ENCODE data around the gene PUS10.
"Not testable (repeated sequence)": the region's sequence is repeated elsewhere in the genome, so short reads cannot be mapped to it uniquely, and the experiment has no call there.

Gene PUS10

DNA sequence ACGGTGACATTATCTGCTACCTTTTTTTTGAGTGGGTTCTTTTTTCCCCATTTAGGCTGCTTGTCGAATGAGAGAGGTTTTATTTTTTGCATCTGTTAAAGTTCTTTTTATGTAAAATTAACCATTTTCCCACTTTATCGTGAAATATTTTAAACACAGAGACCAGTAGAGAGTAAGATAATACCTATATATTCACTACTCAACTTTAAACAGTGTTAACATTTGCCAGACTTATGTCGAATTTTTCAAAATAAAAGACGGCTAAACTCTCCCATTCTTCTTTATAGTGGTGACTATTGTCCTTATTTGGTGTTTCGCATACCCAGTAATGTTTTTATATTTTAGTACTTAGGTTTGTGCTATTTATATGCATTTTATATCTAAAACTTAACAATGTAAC is 743 bp upstream of the PUS10 start:
- peaks cover 22% of the 10 kb centered on the region for H3K36me3 Mint-ChIP-seq
- no peak for ATAC-seq
- no peak overlapping the region for H3K27ac Mint-ChIP-seq
- no peaks in the 10 kb centered on the region for H3K9me3 Mint-ChIP-seq
- H3K4me1 Mint-ChIP-seq, result peaks cover 42% of the 10 kb centered on the region
- H3K27me3 Mint-ChIP-seq, result no peaks in the 10 kb centered on the region
- peak overlapping the region; percentile 95 for H3K4me3 Mint-ChIP-seq

DNA sequence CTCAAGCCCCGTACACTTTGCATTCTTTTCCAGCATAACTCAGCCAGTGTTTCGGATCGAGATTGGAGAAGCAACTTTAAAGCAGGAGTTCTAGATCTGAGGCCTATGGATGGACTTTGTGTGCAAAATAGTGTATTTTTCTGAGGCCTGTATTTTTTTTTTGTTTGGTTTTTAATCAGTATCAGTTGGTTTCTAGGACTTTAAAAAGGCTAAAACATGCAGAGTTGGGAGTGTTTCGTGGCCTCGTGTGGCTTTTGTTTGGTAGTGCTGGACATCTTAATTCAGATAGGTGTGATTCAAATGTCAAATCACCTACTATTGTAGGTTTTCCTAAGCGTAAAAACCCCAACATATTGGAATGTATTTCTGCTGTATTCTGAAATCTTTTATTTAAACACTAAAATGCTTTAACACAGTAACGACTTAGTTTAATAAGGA is 282 bp upstream of the PUS10 start:
- Mint-ChIP-seq H3K4me3 (peak overlapping the region; percentile 95), H3K27me3 (no peaks in the 10 kb centered on the region), H3K36me3 (peaks cover 17% of the 10 kb centered on the region), H3K4me1 (peaks cover 39% of the 10 kb centered on the region), H3K9me3 (no peaks in the 10 kb centered on the region), H3K27ac (peak overlapping the region; percentile 92)
- no peak for ATAC-seq

DNA sequence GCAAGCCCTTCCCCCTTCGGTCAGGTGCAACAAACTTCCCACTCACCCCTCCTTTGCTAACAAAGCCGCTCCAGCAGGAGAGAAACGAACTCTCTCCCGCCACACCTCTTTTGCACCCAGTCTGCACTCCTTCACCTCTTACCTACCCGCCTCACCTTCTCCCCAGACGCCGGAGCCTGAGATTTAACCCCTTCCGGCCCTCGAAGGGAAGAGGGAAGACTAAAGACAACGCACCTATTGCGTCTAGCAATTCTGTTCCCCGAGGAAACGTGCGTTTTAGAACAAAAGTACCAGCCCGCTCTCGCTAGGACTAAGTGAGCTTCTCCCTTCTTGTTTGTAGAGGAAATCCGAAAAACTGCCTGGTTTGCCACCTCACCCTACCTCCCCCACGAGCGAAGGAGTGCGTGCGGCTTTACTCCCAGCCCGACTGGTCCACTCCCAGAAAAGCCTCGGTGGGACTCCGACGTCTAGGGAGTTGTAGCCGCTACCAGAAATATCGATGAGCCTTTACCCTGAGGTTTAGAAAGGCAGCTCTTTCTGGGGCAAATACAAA is 976 bp downstream of the PUS10 start:
- H3K27ac Mint-ChIP-seq, result peak overlapping the region; percentile 92
- peaks cover 13% of the 10 kb centered on the region for H3K36me3 Mint-ChIP-seq
- no peaks in the 10 kb centered on the region for H3K27me3 Mint-ChIP-seq
- peaks cover 40% of the 10 kb centered on the region for H3K4me1 Mint-ChIP-seq
- peak; percentile 81 for ATAC-seq
- H3K9me3 Mint-ChIP-seq, result no peaks in the 10 kb centered on the region
- peak overlapping the region; percentile 95 for H3K4me3 Mint-ChIP-seq

DNA sequence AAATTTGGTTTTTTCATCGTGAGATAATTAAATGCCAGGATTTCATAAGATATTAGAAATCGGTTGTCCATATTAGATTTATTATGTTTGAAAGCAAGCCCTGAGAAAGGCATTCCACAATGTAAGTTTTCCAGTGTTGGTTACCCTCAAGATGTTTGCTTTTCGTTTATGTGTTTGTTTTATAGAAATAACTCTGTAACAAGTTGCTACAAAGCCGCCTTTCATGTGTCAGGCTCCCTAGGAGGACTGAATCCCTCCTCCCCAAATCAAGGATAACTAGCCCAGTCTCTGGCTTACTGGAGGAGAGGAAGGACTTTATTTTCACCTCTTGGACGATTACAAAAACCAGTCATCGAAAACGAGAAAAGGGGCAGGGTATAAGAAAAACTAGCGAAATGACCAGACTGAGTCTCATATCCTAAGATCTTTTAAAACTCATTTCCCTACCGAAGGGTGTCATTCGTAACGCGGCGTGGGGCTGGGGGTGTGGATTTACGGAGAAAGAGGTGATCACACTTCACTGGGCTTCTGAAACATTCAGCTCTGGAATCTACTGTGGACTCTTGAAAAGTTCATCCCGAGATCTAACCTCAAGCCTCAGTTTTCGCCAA is 1.6 kb downstream of the PUS10 start:
- no peaks in the 10 kb centered on the region for H3K27me3 Mint-ChIP-seq
- peak overlapping the region; percentile 92 for H3K27ac Mint-ChIP-seq
- peak overlapping the region; percentile 95 for H3K4me3 Mint-ChIP-seq
- no peaks in the 10 kb centered on the region for H3K9me3 Mint-ChIP-seq
- H3K36me3 Mint-ChIP-seq, result peaks cover 7% of the 10 kb centered on the region
- peaks cover 35% of the 10 kb centered on the region for H3K4me1 Mint-ChIP-seq
- peak; percentile 56 for ATAC-seq

DNA sequence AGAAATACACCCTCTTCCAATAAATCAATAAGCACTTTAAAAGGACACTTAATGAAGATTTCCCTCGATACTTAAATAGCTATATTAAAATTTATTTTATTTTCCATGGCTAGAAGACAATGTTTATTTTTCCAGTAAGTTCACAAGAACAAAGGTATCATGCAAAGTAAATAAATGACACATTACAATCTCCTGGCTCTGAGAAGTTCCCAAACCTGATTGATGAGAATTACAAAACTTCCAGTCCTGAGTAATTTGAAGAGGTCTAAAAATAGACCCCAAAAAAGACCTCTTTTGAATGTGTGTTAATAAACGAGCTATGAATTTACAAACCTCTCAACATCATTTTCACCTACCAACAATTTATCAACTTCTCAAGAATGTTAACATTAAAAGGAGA is 2.1 kb downstream of the PUS10 start:
- H3K9me3 Mint-ChIP-seq, result no peaks in the 10 kb centered on the region
- peak overlapping the region; percentile 95 for H3K4me3 Mint-ChIP-seq
- no peaks in the 10 kb centered on the region for H3K27me3 Mint-ChIP-seq
- peaks cover 2% of the 10 kb centered on the region for H3K36me3 Mint-ChIP-seq
- no peak for ATAC-seq
- H3K4me1 Mint-ChIP-seq, result peaks cover 34% of the 10 kb centered on the region
- peak overlapping the region; percentile 92 for H3K27ac Mint-ChIP-seq

DNA sequence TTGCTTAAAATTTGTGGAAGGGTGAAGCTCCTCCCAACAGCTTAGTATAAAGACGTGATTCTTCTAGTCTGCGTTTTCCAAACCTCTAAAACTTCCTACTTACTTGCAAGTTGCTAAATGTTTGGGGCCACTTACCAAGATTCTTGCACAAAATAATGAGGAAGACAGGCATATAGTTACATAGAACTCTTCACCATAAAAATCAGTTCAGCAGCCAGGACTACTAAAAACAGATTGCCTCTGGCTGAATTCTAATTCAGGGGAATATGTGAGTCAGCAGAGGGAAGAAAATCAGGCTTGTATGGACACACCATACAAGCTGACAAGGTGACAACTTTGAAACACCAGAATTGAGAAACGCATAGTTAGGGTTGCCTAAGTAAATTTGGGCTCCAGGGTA is 3.3 kb downstream of the PUS10 start:
- H3K4me1 Mint-ChIP-seq, result peaks cover 31% of the 10 kb centered on the region
- no peak overlapping the region for H3K27ac Mint-ChIP-seq
- no peak for ATAC-seq
- H3K36me3 Mint-ChIP-seq, result no peaks in the 10 kb centered on the region
- no peak overlapping the region for H3K4me3 Mint-ChIP-seq
- H3K27me3 Mint-ChIP-seq, result no peaks in the 10 kb centered on the region
- H3K9me3 Mint-ChIP-seq, result no peaks in the 10 kb centered on the region

DNA sequence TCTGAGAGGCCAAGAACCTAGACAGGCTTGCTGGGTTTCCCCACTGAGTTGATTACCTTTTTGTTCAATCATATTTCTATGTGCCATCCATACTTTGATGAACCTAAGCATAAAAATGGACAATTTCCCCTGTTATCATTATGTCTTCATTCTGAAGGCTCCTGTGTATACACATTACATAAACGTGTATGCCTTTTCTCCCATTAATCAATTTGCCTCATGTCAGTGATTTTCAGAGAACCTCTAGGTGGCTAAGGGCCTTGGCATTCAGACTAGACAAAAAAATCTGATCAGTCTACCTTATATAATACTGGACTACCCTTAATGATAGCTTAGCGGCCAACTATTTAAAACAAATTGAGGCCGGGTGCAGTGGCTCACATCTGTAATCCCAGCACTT is 4.7 kb downstream of the PUS10 start:
- no peak overlapping the region for H3K4me3 Mint-ChIP-seq
- H3K4me1 Mint-ChIP-seq, result peaks cover 18% of the 10 kb centered on the region
- no peaks in the 10 kb centered on the region for H3K36me3 Mint-ChIP-seq
- ATAC-seq, result no peak
- H3K27ac Mint-ChIP-seq, result peak overlapping the region; percentile 51
- H3K9me3 Mint-ChIP-seq, result no peaks in the 10 kb centered on the region
- no peaks in the 10 kb centered on the region for H3K27me3 Mint-ChIP-seq

DNA sequence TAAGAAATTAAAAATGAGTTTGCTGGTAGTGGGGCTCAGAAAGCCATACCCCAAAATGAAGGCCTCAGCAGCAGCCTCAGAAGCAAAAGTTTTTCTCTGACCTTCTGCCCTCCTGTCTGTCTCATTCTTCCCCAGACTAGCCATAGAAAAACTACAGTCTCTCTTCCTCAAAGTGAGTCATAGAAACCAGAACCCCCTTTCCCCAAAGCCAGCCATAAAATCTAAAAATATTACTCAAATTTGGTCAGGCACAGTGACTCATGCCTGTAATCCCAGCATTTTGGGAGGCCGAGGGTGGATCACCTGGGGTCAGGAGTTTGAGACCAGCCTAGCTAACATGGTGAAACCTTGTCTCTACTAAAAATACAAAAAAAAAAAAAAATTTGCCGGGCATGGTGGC is 5.8 kb downstream of the PUS10 start:
- not testable (repeated sequence) for H3K36me3 Mint-ChIP-seq, H3K9me3 Mint-ChIP-seq

DNA sequence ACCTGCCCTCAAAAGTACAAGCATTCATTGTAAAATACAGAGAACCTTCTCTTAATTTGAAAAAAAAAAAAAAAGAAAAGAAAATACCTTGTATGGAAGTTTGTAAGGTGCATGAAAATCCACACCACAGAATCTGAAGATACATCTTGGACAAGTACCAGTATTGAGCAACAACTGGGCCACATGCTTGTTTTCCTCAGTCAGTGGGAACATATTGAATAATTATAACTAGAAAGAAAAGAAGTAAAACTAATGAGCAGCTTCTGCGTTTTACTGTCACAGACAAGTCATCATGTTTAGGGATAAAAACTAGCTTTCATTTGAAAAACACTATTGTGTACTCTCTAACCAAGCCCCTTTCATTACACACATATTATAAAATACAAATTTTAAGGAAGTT is 6.4 kb downstream of the PUS10 start:
- no peak for ATAC-seq
- H3K36me3 Mint-ChIP-seq, result peaks cover 4% of the 10 kb centered on the region
- no peaks in the 10 kb centered on the region for H3K27me3 Mint-ChIP-seq
- peaks cover 14% of the 10 kb centered on the region for H3K4me1 Mint-ChIP-seq
- no peaks in the 10 kb centered on the region for H3K9me3 Mint-ChIP-seq
- no peak overlapping the region for H3K27ac Mint-ChIP-seq
- H3K4me3 Mint-ChIP-seq, result no peak overlapping the region

More for the DNA sequence above, 5.8 kb downstream of the PUS10 start:
- H3K4me3 Mint-ChIP-seq, H3K27me3 Mint-ChIP-seq: not testable (repeated sequence)
- peaks cover 14% of the 10 kb centered on the region for H3K4me1 Mint-ChIP-seq
- peak; percentile 53 for ATAC-seq
- H3K27ac Mint-ChIP-seq, result peak overlapping the region; percentile 51

DNA sequence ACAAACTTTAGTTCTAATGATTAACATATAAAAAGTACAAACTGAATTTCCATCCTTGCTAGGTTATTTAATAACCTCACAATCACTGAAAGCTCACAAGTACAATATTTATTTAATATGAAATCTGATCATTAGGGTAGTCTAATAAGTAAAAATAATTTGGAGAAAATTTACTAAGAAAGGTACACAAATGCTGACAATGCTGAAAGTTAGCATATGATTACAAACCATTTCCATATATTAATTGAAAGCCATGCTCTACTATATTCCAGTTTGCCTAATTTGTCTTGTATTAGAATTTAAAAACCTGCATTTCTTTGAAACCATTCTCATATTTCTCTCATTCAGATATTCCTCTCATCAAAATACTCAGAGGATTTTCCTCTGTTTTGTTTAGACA is 8.7 kb downstream of the PUS10 start:
- Mint-ChIP-seq H3K36me3 (peaks cover 6% of the 10 kb centered on the region), H3K4me3 (no peak overlapping the region), H3K27ac (no peak overlapping the region), H3K4me1 (peaks cover 7% of the 10 kb centered on the region), H3K27me3 (no peaks in the 10 kb centered on the region), H3K9me3 (no peaks in the 10 kb centered on the region)
- no peak for ATAC-seq

DNA sequence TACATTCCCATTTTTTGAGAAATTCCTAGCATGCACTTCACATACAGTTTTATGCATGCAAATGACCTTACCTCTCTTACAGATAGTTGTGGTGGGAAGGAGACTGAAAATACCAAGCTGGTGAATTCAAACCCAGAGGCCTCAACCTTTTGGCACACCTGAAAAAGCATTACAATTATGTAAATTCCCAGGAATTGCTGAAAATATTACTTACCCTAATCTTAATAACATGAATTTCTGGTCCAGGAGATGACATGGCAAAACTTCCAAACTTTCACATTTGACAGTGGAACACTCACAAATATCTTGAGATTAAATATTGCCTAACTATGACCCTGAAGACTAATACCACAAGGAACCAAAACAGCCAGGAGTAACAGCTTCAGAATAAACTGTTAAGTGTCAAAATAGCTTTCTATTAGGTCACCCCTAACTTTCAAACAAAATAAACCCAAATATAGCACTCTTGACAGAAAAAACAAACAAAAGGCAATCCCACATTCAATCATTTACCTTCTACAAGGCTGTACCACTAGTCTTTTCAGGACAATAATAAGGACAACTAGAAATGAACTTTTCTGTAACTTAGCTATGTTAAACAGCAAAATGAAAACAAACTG is 11.5 kb downstream of the PUS10 start:
- Mint-ChIP-seq H3K27me3 (no peaks in the 10 kb centered on the region), H3K36me3 (peaks cover 6% of the 10 kb centered on the region), H3K27ac (no peak overlapping the region), H3K4me3 (no peak overlapping the region), H3K4me1 (no peaks in the 10 kb centered on the region), H3K9me3 (no peaks in the 10 kb centered on the region)
- no peak for ATAC-seq

DNA sequence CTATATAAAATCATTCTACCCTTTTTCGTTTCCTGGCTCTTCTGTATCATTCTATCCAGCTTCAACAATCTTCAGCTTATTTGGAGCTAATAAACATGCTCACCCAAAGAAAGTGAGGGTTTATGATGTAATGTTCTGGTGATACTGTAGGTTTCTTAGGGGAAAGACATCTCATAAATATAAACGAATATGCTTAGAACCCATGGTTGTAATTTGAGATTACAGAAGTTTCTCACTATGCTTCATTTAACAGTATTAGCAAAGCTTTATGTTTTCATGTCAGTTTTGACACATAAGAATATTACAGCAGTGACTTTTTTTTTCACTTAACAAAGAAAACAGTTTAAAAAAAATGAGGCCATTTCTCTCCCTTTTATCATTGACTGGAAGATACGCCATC is 12.3 kb downstream of the PUS10 start:
- ATAC-seq, result no peak
- Mint-ChIP-seq H3K9me3 (no peaks in the 10 kb centered on the region), H3K27ac (no peak overlapping the region), H3K36me3 (peaks cover 6% of the 10 kb centered on the region), H3K4me1 (no peaks in the 10 kb centered on the region), H3K27me3 (no peaks in the 10 kb centered on the region), H3K4me3 (no peak overlapping the region)

DNA sequence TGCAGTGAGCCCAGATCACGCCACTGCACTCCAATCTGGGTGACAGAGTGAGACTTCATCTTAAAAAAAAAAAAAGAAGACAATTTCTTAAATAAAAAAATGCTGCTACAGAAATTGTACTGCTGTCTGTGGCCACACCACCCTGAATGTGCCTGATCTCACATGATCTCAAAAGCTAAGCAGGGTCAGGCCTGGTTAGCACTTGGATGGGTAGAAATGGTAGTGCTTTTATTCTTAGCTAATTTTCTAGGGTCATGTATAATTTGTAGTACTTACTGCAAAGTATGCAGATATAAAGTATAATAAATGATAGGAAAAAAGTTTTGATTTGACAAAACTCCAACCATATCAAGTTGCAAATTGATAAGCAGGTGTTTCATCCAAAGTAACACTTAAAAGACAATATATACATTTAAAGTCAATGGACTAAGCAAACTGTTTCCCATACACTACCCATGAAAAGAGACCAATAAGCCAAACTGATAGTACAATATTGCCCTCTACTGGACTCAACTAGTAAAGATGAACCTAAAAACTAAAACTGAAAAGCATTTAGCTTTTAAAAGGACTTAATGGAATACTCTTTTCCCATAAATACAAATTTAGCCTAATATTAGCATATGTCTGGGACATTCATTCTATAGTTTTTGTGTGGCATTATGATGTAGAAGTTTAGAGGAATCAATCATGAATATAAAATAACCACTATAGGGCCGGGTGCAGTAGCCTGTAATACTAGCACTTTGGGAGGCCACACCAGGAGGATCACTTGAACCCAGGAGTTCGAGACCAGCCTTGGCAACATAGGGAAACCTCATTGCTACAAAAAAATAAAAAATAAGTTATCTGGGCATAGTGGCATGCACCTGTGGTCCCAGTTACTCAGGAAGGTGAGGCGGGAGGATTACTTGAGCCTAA is 19.2 kb downstream of the PUS10 start:
- Mint-ChIP-seq H3K4me1 (peaks cover 31% of the 10 kb centered on the region), H3K27ac (no peak overlapping the region), H3K27me3 (no peaks in the 10 kb centered on the region), H3K36me3 (peaks cover 6% of the 10 kb centered on the region), H3K9me3 (no peaks in the 10 kb centered on the region), H3K4me3 (no peak overlapping the region)
- ATAC-seq, result peak; percentile 59

DNA sequence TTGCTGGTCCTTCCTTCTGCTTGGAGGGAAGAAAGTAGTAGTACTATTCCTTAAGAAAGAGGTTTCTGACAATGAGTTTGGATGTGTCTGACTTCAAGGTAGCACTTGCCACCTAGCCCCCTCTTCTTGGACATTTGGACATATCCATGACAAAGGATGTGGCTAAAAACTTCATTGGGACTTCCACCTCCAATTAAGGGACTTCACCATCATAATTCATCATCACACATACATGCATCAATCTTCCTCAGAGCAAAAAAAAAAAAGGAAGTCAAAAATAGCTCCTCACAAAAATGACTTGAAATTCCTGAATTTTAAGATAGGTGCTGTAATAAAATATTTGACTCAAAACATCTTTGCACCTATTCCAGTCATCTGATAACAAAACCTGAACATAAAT is 23.9 kb downstream of the PUS10 start:
- no peak for ATAC-seq
- H3K4me3 Mint-ChIP-seq, result no peak overlapping the region
- peaks cover 58% of the 10 kb centered on the region for H3K4me1 Mint-ChIP-seq
- peaks cover 6% of the 10 kb centered on the region for H3K36me3 Mint-ChIP-seq
- peak overlapping the region; percentile 99 for H3K27ac Mint-ChIP-seq
- H3K9me3 Mint-ChIP-seq, result no peaks in the 10 kb centered on the region
- no peaks in the 10 kb centered on the region for H3K27me3 Mint-ChIP-seq

DNA sequence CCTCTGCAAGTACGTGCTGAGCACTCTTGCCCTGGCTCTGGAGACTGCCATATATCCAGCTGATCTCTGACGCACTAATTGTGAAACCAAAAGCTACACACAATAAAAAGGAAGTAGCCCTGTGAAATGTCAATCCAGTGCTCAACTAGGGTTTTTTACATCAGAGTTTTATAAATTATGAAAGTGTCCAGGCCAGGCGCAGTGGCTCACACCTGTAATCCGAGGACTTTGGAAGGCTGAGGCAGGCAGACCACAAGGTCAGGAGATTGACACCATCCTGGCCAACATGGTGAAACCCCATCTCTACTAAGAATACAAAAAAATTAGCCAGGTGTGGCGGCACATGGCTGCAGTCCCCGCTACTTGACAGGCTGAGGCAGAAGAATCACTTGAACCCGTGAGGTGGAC is 25.1 kb downstream of the PUS10 start:
- H3K36me3 Mint-ChIP-seq, result peaks cover 6% of the 10 kb centered on the region

More for the DNA sequence above, 25.1 kb downstream of the PUS10 start:
- no peaks in the 10 kb centered on the region for H3K27me3 Mint-ChIP-seq
- peaks cover 64% of the 10 kb centered on the region for H3K4me1 Mint-ChIP-seq
- H3K4me3 Mint-ChIP-seq, result peak overlapping the region; percentile 68
- peak; percentile 99 for ATAC-seq
- H3K27ac Mint-ChIP-seq, result peak overlapping the region; percentile 99
- no peaks in the 10 kb centered on the region for H3K9me3 Mint-ChIP-seq
